ENCODE results near the gene CDH7. TPM values are rescaled to one million over a fixed set of nuclear protein-coding genes. Genes with fewer than 3 reads are reported as not detected.
A peak's percentile ranks its signal among the peaks of the same experiment; 100 is the strongest.

CDH7 gene
- total RNA-seq, 2 donors from 2014 or later, result 0.05 to 0.15 TPM

DNA sequence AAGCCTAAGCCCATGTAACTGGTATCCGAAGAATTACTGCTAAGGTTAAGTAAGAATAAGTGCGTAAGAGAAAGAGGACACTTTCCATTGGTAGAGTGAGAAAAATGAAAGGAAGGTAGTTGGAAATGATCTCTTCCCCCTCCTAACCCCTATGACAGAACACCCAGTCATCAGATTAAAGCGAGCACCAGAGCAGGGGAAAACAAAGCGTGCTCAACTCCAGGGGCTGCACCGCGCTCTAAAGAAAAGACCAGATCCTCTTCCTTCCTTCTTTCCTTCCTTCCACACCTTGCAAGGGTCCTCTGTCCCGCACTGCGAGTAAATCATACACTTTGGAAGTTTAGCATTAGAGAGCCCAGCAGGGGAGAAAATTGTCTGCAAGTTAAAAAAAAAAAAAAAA is 971 bp upstream of the CDH7 start:
- no peaks in the 10 kb centered on the region for H3K4me1 ChIP-seq
- H3K4me3 ChIP-seq, result no peak overlapping the region
- H3K27ac ChIP-seq, result no peak overlapping the region
- no peak overlapping the region for H3K9ac ChIP-seq (ENCODE audit: low read depth in 2 of 2, low read length in 2 of 2)
- H3K27me3 ChIP-seq, result peaks cover 17% of the 10 kb centered on the region
- H3K9me3 ChIP-seq, result no peaks in the 10 kb centered on the region
- intact Hi-C loops (cut with DNase I), result no loop called here
- no peak for DNase-seq
- no peaks in the 10 kb centered on the region for H3K36me3 ChIP-seq
- TF ChIP-seq, protein P1, sequence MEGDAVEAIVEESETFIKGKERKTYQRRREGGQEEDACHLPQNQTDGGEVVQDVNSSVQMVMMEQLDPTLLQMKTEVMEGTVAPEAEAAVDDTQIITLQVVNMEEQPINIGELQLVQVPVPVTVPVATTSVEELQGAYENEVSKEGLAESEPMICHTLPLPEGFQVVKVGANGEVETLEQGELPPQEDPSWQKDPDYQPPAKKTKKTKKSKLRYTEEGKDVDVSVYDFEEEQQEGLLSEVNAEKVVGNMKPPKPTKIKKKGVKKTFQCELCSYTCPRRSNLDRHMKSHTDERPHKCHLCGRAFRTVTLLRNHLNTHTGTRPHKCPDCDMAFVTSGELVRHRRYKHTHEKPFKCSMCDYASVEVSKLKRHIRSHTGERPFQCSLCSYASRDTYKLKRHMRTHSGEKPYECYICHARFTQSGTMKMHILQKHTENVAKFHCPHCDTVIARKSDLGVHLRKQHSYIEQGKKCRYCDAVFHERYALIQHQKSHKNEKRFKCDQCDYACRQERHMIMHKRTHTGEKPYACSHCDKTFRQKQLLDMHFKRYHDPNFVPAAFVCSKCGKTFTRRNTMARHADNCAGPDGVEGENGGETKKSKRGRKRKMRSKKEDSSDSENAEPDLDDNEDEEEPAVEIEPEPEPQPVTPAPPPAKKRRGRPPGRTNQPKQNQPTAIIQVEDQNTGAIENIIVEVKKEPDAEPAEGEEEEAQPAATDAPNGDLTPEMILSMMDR (IDR thresholded peaks at IDR 0.05), result no peak

DNA sequence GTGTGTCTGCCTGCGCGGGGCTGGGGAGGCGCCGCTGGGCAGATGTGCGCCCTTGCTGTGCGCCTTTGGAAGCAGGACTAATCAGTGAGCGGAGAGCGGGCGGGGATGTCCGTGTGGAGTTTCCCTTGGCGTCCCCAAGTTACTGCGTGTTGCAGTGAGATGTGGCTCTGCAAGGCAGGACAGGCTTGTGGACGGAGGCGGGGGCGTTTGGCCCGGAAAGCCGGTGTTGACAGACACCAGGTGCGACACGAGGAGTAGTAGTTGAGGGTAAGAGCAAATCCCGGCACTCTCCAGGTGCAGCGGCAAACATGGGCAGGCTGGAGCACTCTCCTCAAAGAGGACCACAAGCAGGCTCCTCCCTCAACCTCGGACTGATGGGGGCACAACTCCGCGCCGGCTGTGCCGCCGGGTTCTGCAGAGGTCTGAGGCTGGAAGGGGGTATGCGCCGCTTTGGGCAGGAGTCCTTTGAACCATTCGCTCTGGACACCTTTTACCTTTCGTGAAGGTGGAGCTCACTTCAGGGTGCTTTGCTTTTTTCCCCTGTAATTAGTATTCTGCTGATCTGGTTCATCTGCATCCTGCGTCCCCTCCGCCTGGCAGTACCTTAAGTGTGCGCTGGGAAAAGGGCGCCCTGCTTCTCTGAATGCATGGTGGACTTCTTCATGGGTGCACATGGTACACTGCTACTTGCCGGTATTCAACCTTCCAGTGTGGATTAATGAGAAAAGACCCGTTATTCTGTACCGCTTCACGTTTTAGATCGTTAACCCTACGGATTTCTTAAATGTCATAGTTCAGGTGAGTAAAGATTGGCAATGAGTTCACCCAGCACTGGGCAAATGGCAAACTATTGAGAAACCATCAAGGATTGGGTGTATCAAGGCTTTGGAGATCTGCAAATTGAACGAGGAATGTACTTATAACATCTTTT is 608 bp downstream of the CDH7 start:
- H3K4me3 ChIP-seq, result peak overlapping the region; percentile 24
- H3K36me3 ChIP-seq, result no peaks in the 10 kb centered on the region
- no peaks in the 10 kb centered on the region for H3K9me3 ChIP-seq
- intact Hi-C loops (cut with DNase I), result no loop called here
- H3K27me3 ChIP-seq, result peaks cover 17% of the 10 kb centered on the region
- no peaks in the 10 kb centered on the region for H3K4me1 ChIP-seq
- DNase-seq, result no peak
- H3K27ac ChIP-seq, result no peak overlapping the region
- H3K9ac ChIP-seq (ENCODE audit: low read depth in 2 of 2, low read length in 2 of 2), result no peak overlapping the region
- TF ChIP-seq, protein P1 (IDR thresholded peaks at IDR 0.05), result no peak

DNA sequence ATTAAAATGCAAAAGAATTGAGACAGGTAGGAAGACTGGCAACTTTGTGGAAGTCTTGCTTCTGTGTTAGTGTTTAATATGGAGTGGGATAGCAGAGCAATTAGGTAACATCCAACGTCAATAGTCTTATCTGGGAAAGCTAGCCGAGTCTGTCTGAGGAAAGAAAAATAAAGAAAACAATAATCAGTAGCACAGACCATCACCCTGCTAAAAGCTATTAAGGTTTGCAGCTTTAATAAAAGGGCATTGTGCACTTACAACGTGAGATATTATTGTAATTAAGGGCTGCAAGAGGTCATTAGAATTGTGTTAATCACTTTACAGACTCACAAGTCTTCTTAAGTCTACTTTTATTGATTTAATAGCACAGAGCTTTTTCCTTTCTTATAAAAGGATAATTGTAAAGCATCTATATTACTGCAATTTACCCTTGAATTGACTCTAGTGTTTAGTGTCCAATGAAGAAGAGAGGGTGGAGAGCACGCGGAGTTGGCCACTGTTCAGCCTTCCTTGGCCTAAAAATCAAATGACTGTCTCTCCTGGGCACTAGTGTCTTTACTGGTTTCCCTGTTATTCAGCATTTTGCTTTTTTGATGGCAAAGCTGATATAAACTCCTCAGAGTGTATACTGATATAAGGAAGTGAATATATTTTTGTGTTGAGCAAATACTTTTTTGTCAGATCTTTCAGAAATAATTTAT is 2.0 kb downstream of the CDH7 start:
- intact Hi-C loops (cut with DNase I), result no loop called here
- TF ChIP-seq, protein P1 (IDR thresholded peaks at IDR 0.05), result no peak
- no peak overlapping the region for H3K27ac ChIP-seq
- peaks cover 17% of the 10 kb centered on the region for H3K27me3 ChIP-seq
- DNase-seq, result no peak
- no peaks in the 10 kb centered on the region for H3K36me3 ChIP-seq
- H3K4me3 ChIP-seq, result no peak overlapping the region
- H3K4me1 ChIP-seq, result no peaks in the 10 kb centered on the region
- H3K9me3 ChIP-seq, result no peaks in the 10 kb centered on the region
- H3K9ac ChIP-seq (ENCODE audit: low read depth in 2 of 2, low read length in 2 of 2), result no peak overlapping the region

DNA sequence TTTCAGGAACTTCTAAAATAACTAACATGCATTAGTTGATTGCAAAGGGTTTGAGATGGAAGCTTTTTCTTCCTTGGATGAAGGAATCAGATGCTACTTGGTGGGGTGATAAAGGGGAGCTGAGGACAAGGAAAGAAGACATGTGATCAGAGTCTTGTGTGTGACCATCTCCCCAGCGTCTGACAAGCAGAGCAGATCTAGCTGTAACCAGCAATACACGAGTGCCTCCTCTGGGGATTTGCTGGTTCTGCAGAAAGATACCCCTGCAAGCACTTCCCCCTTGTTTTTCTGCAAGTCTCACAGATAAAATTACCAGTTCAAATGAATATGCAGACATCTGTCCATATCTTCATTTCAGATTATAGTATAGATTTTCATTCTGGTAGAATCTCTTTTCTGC is 2.7 kb downstream of the CDH7 start:
- intact Hi-C loops (cut with DNase I), result no loop called here
- Histone ChIP-seq H3K27ac (no peak overlapping the region), H3K9ac (ENCODE audit: low read depth in 2 of 2, low read length in 2 of 2) (no peak overlapping the region), H3K9me3 (no peaks in the 10 kb centered on the region), H3K4me3 (no peak overlapping the region), H3K4me1 (no peaks in the 10 kb centered on the region), H3K36me3 (no peaks in the 10 kb centered on the region), H3K27me3 (peaks cover 17% of the 10 kb centered on the region)
- TF ChIP-seq, protein P1 (IDR thresholded peaks at IDR 0.05), result no peak
- peak; percentile 23 for DNase-seq

DNA sequence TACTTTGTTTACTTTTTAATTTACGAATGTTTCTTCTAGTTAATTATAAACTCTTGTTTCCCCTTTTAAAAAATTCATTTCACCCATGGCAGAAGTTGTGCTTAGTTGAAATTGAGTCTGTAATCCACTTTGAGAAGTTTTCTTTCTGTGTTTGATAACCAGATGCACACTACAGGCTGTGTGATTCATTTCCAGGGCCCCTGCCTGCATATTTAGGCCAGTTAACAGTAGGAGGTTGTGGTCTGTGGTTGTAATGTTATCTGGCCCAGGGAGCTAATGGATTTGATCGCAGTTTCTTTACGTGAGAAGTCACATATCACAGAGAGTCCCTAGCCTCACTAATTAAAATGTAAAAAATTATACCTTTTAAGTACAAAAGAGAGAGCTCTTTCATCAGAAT is 3.3 kb downstream of the CDH7 start:
- DNase-seq, result no peak
- Histone ChIP-seq H3K4me3 (no peak overlapping the region), H3K9ac (ENCODE audit: low read depth in 2 of 2, low read length in 2 of 2) (no peak overlapping the region), H3K27me3 (peaks cover 17% of the 10 kb centered on the region), H3K9me3 (no peaks in the 10 kb centered on the region), H3K4me1 (no peaks in the 10 kb centered on the region), H3K36me3 (no peaks in the 10 kb centered on the region), H3K27ac (no peak overlapping the region)
- intact Hi-C loops (cut with DNase I), result no loop called here
- TF ChIP-seq, protein P1 (IDR thresholded peaks at IDR 0.05), result no peak
